Coronary artery (tissue), 2 donors: ENCODE measurements around the gene COBLL1.
"Not testable (repeated sequence)": the region's sequence is repeated elsewhere in the genome, so short reads cannot be mapped to it uniquely, and the experiment has no call there.

Experiments used
- DNase-seq: peaks from one replicate; pipeline ENCODE4 v3.0.0-alpha.2; 2017; ENCODE audit warnings: low spot score
- H3K27ac ChIP-seq, 2 donors: fragments of 200-600 bp; sonication (generic); one replicate each; pipeline ENCODE4 v1.5.1; 2016 to 2019
- H3K4me3 ChIP-seq: fragments of 200-600 bp; sonication (generic); 2 replicates; pipeline ENCODE4 v1.5.1; 2016; ENCODE audit warnings: mild to moderate bottlenecking, moderate library complexity
- TF ChIP-seq, protein P1 (sequence below): fragments of 200-600 bp; sonication (generic); IDR thresholded peaks from one replicate; pipeline ENCODE4 v1.5.1; 2019; ENCODE audit warnings: antibody characterized with exemption

COBLL1 gene

DNA sequence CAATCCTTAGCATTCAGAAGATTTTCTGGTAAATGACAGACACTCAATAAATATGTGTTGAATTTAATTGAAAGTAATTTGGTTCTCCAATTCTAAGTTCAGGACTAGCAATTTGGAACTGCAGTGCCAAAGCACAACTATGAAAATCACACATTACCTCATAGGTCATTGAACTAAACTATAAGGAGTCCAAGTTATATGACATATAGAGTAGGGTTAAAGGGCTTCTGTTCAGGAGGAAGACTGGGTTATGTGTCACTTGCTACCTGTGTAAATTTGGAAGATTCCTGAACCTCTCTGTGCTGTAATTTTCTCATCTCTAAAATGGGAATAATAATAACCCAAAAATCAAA, 27.8 kb upstream of the COBLL1 start:
- H3K27ac ChIP-seq = no peak overlapping the region
- TF ChIP-seq, protein P1, sequence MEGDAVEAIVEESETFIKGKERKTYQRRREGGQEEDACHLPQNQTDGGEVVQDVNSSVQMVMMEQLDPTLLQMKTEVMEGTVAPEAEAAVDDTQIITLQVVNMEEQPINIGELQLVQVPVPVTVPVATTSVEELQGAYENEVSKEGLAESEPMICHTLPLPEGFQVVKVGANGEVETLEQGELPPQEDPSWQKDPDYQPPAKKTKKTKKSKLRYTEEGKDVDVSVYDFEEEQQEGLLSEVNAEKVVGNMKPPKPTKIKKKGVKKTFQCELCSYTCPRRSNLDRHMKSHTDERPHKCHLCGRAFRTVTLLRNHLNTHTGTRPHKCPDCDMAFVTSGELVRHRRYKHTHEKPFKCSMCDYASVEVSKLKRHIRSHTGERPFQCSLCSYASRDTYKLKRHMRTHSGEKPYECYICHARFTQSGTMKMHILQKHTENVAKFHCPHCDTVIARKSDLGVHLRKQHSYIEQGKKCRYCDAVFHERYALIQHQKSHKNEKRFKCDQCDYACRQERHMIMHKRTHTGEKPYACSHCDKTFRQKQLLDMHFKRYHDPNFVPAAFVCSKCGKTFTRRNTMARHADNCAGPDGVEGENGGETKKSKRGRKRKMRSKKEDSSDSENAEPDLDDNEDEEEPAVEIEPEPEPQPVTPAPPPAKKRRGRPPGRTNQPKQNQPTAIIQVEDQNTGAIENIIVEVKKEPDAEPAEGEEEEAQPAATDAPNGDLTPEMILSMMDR = no peak
- no peak overlapping the region for H3K4me3 ChIP-seq
- DNase-seq = no peak

DNA sequence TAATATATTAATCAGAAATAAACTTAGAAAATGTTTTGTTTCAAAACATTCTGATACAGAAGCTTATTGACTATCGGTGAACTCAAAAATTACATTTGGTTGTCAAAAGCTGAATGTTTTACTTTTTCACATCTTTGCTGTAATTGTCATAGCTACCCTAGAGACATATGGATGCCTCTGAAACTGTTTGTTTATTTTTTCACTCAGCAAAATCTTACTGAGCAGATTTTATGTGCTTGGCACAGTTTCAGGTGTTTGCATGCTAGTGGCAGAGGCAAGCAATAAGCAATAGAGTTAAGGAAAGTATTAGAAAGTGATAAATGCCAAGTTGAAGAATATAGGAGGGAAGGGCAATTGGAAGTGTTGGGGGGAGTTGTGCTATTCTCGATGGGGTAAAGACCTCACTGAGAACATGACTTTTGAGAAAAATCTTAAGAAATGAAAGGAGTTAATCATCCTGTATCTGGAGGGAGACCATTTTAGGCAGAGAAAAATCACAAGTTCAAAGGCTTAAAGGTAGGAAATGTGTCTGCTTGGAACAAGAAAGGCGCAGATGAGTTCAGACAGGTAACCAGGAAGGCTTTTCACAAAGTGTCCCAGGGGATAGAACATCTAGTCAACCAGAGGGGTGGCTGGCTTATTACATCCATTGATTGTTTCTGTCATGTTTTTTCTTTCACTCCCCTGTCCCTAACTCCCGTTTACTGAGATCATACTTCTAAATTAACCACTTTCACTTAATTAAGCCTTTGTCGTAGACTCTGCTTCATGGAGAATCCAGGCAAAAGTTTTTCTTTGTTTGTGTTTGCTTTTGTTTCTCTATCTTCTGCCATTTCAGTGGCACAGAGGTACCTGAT, 27.2 kb upstream of the COBLL1 start:
- no peak overlapping the region for H3K4me3 ChIP-seq
- TF ChIP-seq, protein P1 = no peak
- DNase-seq = no peak
- no peak overlapping the region for H3K27ac ChIP-seq

DNA sequence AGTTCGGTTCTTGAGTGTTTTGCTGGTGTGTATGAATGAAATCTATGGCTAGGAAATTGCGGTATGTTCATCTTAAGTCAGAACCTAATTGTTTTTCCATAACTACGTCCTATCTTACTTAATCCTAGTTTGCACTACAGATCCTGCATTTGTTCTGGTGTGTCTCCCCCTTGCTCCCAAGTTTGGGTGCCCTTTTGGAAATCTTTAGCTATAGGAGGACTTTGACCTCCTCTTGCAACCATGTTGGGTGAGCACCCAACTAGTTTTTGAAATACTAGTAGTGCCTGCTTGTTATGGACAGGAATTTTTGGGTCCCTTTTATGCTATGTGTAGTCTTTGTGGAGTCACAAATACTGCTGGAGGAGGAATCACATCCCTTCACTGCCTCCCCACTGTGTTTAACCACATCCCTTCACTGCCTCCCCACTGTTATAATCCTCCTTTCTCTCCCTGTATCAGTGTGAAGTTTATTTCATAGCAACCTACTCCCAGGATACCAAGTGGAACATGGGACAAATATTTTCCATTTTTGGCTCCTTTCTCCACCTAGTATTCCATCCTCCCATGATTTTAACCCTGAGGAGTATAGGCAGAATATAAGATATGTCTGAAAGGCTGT, 26.3 kb upstream of the COBLL1 start:
- Histone ChIP-seq H3K27ac (no peak overlapping the region), H3K4me3 (no peak overlapping the region)
- no peak for DNase-seq
- TF ChIP-seq, protein P1 = no peak

DNA sequence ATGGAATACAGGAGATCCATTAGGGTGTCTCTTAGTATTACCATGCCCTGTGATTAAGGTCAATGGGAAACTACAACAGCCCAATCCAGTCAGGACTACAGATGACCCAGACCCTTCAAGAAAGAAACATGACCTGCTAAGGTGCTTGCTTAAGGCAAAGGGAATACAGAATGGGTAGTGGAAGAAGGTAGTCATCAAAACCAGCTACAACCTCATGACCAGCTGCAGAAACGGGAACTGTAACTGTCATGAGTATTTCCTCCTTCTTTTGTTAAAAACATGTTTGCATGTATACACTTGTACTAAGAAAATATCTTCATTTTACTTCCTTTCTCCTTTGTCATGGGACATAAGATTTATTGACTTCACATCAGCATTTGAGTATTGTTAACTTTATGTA, 24.8 kb upstream of the COBLL1 start:
- not testable (repeated sequence) for DNase-seq, H3K27ac ChIP-seq

DNA sequence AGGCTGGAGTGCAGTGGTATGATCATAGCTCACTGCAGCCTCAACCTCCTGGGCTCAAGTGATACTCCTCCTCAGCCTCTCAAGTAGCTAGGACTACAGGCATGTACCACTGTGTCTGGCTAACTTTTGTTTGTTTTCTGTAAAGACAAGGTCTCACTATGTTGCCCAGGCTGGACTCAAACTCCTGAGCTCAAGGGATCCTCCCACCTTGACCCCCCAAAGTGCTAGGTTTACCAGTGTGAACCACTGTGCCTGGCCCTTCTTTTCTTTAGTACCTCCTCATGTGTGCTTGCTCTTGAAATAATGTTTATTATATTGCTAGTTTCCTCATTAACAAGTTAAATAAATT, 19.0 kb upstream of the COBLL1 start:
- no peak overlapping the region for H3K27ac ChIP-seq
- no peak for DNase-seq
- no peak overlapping the region for H3K4me3 ChIP-seq
- TF ChIP-seq, protein P1 = no peak

More for the DNA sequence above, 24.8 kb upstream of the COBLL1 start:
- H3K4me3 ChIP-seq = not testable (repeated sequence)

DNA sequence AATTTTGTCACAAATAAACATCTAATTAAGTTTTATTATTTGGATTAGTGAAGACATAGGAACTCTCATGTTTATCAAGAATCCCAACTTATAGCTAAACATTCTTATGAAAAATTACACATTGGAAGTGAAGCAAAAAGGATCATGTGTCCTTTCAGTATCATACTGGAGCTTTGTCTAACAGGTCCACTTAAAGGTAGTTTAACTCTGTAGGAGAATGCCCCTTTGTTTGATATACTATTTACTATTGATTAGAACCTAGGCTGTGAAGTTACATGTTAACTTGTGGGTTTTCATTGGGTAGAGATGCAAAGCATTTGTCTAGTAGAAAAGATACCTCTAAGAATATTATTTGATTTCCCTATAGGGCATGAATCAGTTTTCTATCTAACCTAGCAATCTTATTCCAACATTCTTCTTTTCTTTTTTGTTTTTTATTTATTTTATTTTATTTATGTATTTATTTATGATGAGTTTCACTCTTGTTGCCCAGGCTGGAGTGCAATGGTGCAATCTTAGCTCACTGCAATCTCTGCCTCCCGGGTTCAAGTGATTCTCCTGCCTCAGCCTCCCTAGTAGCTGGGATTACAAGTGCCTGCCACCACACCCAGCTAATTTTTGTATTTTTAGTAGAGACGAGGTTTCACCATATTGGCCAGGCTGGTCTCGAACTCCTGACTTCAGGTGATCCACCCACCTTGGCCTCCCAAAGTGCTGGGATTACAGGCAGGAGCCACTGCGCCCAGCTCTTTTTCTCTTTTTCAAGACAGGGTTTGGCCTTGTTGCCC, 18.5 kb upstream of the COBLL1 start:
- H3K27ac ChIP-seq, DNase-seq, H3K4me3 ChIP-seq: not testable (repeated sequence)

DNA sequence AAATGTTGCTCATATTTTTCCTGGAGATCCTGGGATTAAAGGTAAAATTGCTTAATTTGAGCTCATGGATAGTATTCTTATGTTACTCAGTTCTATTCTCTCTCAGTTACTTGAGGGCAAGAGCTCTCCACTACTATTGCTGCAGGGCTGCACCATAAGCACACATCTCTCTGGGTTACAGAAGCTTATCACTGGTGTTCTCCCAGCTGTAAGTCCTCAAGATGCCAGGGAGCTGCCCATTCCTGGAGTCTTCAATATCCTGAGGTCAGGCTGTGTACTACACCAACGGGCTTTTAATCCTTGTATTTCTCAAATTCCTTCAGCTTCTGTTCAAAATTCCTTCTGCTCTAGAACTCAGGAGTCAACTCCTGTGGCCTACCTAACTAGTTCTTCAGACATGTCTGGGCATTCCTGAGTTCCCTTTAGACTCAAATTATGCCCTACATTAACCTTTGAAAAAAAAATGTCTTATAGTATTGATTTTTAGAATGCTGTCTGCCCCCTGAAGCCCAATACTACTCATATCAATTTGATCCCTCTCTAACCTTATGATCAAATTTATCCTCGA, 17.7 kb upstream of the COBLL1 start:
- Histone ChIP-seq H3K27ac (no peak overlapping the region), H3K4me3 (no peak overlapping the region)
- no peak for DNase-seq
- TF ChIP-seq, protein P1 = no peak
